Bronchial epithelial cell (primary cell): ENCODE results near the gene SSTR3. TPM values are rescaled to one million over a fixed set of nuclear protein-coding genes. Genes with fewer than 3 reads are reported as not detected.

Experiments
- DNase-seq: peaks from one replicate; pipeline ENCODE4 v3.0.0-alpha.2; 2010; ENCODE audit warnings: low read depth
- FAIRE-seq: peaks from 2 replicates; lab custom pipeline; 2011; peaks lifted over from hg19 to GRCh38; lab: Jason Lieb, UNC
- H3K27me3 ChIP-seq: 2 replicates; pipeline ENCODE4 v1.5.1; 2011; ENCODE audit warnings: low read length; ENCODE audit not compliant: control insufficient read depth, insufficient read depth
- H3K36me3 ChIP-seq: 2 replicates; pipeline ENCODE4 v1.5.1; 2011; ENCODE audit warnings: low read length; ENCODE audit not compliant: control insufficient read depth, insufficient read depth
- H3K4me3 ChIP-seq: 2 replicates; pipeline ENCODE4 v1.5.1; 2011; ENCODE audit warnings: mild to moderate bottlenecking, low read depth, low read length, control low read depth
- CTCF ChIP-seq: IDR thresholded peaks from 2 replicates; pipeline ENCODE4 v1.5.1; 2011; ENCODE audit warnings: mild to moderate bottlenecking, moderate library complexity, low read length, control low read depth, inconsistent platforms; ENCODE audit not compliant: insufficient read depth, severe bottlenecking
- total RNA-seq: library from RNA; depleted of rRNA; stranded (reverse); fragments of >200 nt; gene quantifications from 2 replicates; pipeline ENCODE4 v1.2.1, GENCODE V29; 2014

Gene SSTR3
- total RNA-seq, 1 donor from 2014 or later, result not detected

- Histone ChIP-seq H3K27me3 (no peaks in the 10 kb centered on the region), H3K36me3 (no peaks in the 10 kb centered on the region), H3K4me3 (no peak overlapping the region)
- TF ChIP-seq CTCF, result no peak
- no peak for DNase-seq
- no peak for FAIRE-seq
Observed at GRCh38 chr22:37211075-37211865, 1.0 kb downstream of the SSTR3 start.

- Histone ChIP-seq H3K27me3 (no peaks in the 10 kb centered on the region), H3K36me3 (no peaks in the 10 kb centered on the region), H3K4me3 (no peak overlapping the region)
- no peak for TF ChIP-seq CTCF
- FAIRE-seq (no peak), DNase-seq (no peak)
Observed at GRCh38 chr22:37210041-37210803, 2.1 kb downstream of the SSTR3 start.

GRCh38 chr22:37209140-37209845, 3.0 kb downstream of the SSTR3 start:
- peak; percentile 36 for FAIRE-seq
- H3K36me3 ChIP-seq, result no peaks in the 10 kb centered on the region
- H3K27me3 ChIP-seq, result no peaks in the 10 kb centered on the region
- no peak overlapping the region for H3K4me3 ChIP-seq
- TF ChIP-seq CTCF, result no peak
- DNase-seq, result no peak

- Histone ChIP-seq H3K4me3 (no peak overlapping the region), H3K36me3 (no peaks in the 10 kb centered on the region), H3K27me3 (no peaks in the 10 kb centered on the region)
- TF ChIP-seq CTCF, result no peak
- no peak for DNase-seq
- no peak for FAIRE-seq
Observed at GRCh38 chr22:37208401-37209139, 3.7 kb downstream of the SSTR3 start.

GRCh38 chr22:37207981-37208380, 4.3 kb downstream of the SSTR3 start:
- no peak overlapping the region for H3K4me3 ChIP-seq
- TF ChIP-seq CTCF, result no peak
- DNase-seq (no peak), FAIRE-seq (peak; percentile 36)
- no peaks in the 10 kb centered on the region for H3K36me3 ChIP-seq
- H3K27me3 ChIP-seq, result no peaks in the 10 kb centered on the region
